T-helper 1 cell treated with Interleukin-12 subunit alpha and Interleukin-12 subunit beta and Interleukin-4 antibody, amounts not matched to agents 30 μg/mL and 1 μg/mL, for 36 hours (primary cell): Measurements from ENCODE around the gene CLTCL1.
"Not testable (repeated sequence)": the region's sequence is repeated elsewhere in the genome, so short reads cannot be mapped to it uniquely, and the experiment has no call there.

ENCODE experiments used
- H3K27ac Mint-ChIP-seq: one replicate; pipeline ENCODE4 v1.8.0; 2021; ENCODE audit warnings: mild to moderate bottlenecking, mixed read lengths
- H3K27me3 Mint-ChIP-seq: one replicate; pipeline ENCODE4 v1.8.0; 2021; ENCODE audit warnings: low read depth, mixed read lengths
- H3K36me3 Mint-ChIP-seq: one replicate; pipeline ENCODE4 v1.8.0; 2021; ENCODE audit warnings: low read depth, mixed read lengths
- H3K4me1 Mint-ChIP-seq: one replicate; pipeline ENCODE4 v1.8.0; 2021; ENCODE audit warnings: low read depth, mixed read lengths
- H3K4me3 Mint-ChIP-seq: one replicate; pipeline ENCODE4 v1.8.0; 2021; ENCODE audit warnings: mild to moderate bottlenecking, moderate library complexity, mixed read lengths
- H3K9me3 Mint-ChIP-seq: one replicate; pipeline ENCODE4 v1.8.0; 2021; ENCODE audit warnings: mixed read lengths

Gene CLTCL1

DNA sequence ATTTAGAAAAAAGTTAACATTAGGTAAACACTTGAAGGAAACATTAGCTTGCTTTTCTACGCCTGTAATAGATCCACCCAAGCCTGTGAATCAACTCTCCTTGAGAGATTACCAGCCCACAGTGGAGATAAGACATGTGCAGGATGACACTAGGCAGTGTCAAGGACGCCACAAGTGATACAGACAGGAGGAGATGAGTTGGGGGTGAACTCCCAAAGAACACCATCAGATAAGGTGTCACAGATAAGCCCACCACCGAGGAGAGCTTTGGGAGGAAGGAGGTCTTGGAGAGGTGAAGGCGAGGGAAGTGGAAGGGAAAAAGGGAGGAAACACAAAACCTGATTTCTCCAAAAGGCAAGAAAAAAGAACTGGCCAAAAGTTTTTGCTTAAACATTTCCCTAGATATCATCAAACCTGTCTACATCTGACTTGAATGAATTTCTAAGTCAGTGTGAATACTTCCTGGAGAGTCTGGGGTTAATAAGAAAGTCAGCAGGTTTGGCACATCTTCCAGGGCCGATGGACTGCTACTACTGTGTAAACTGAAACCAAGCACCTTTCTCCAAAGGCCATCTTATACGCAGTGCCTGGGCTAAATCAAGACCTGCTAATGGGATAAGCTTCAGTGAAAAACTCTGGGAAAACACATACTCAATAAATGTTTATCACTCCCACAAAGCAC lies 15.5 kb downstream of the CLTCL1 start:
- no peak overlapping the region for H3K27ac Mint-ChIP-seq
- H3K4me3 Mint-ChIP-seq = no peak overlapping the region
- no peaks in the 10 kb centered on the region for H3K9me3 Mint-ChIP-seq
- H3K27me3 Mint-ChIP-seq = no peaks in the 10 kb centered on the region
- no peaks in the 10 kb centered on the region for H3K4me1 Mint-ChIP-seq
- no peaks in the 10 kb centered on the region for H3K36me3 Mint-ChIP-seq

DNA sequence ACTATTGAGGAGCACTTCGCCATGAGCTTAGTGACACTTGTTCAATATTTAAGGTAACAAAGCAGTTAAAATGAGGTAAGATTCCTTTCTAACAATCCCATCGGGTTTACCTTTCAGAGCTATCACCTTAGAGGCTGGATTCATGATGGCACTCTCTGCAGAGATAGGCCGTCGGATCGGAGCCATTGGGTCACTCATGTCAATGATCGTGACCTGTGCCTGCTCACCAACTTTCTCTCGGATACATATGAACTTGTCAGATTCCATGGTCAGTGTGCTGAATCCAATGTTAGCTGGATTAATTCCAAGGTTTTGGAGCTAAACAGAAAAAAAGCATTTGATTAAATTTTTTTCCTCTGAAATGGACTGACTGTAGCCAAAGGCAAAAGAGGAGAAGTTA lies 16.0 kb downstream of the CLTCL1 start:
- H3K27ac Mint-ChIP-seq = no peak overlapping the region
- H3K36me3 Mint-ChIP-seq = no peaks in the 10 kb centered on the region
- no peaks in the 10 kb centered on the region for H3K27me3 Mint-ChIP-seq
- no peak overlapping the region for H3K4me3 Mint-ChIP-seq
- no peaks in the 10 kb centered on the region for H3K4me1 Mint-ChIP-seq
- no peaks in the 10 kb centered on the region for H3K9me3 Mint-ChIP-seq

DNA sequence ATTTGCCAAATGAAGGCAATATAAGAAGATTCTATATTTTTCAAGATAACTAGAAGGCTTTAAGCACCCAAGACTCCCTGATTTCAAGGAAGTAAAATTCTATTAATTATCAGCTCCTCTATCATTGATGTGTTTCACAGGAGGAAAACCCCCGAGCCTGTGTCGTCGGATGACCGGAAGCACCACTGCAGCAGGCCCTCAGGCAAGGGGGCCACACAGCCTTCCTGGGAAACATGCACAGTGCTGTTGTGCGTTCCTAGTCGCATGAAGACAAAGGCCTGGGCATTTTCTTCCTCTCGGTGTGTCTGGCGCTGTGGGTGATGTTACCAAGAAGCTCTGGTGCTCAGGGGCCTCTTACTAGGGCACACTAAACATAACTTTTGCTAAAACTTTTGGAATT lies 16.4 kb downstream of the CLTCL1 start:
- no peaks in the 10 kb centered on the region for H3K4me1 Mint-ChIP-seq
- H3K4me3 Mint-ChIP-seq = no peak overlapping the region
- H3K9me3 Mint-ChIP-seq = no peaks in the 10 kb centered on the region
- no peaks in the 10 kb centered on the region for H3K36me3 Mint-ChIP-seq
- H3K27ac Mint-ChIP-seq = no peak overlapping the region
- peaks cover 2% of the 10 kb centered on the region for H3K27me3 Mint-ChIP-seq

GRCh38 chr22:19271856-19272535 lies 19.5 kb downstream of the CLTCL1 start:
- Mint-ChIP-seq H3K27me3 (peaks cover 8% of the 10 kb centered on the region), H3K4me3 (no peak overlapping the region), H3K36me3 (no peaks in the 10 kb centered on the region), H3K4me1 (no peaks in the 10 kb centered on the region), H3K27ac (no peak overlapping the region), H3K9me3 (peaks cover 4% of the 10 kb centered on the region)

DNA sequence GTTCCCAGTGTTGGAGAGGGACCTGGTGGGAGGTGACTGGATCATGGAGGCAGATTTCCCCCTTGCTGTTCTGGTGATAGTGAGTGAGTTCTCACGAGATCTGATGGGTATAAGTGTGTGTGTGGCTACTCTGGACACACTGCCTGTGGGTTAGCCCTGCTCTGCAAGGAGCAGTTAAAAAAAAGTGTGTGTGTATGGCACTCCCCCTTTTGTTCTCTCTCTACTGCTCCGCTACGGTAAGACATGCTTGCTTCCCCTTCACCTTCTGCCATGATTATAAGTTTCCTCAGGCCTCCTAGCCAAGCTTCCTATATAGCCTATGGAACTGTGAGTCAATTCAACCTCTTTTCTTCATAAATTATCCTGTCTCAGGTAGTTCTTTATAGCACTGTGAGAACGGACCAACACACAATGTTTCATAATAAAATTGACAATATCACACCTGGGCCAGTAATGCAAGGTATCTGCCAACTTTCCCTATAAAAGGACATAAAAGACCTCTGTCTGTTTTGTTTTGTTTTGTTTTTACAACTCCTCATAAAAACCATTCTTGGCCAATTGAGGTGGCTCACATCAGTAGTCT lies 20.2 kb downstream of the CLTCL1 start:
- peaks cover 10% of the 10 kb centered on the region for H3K9me3 Mint-ChIP-seq
- H3K4me3 Mint-ChIP-seq = no peak overlapping the region
- no peaks in the 10 kb centered on the region for H3K4me1 Mint-ChIP-seq
- no peaks in the 10 kb centered on the region for H3K36me3 Mint-ChIP-seq
- no peak overlapping the region for H3K27ac Mint-ChIP-seq
- peaks cover 8% of the 10 kb centered on the region for H3K27me3 Mint-ChIP-seq

DNA sequence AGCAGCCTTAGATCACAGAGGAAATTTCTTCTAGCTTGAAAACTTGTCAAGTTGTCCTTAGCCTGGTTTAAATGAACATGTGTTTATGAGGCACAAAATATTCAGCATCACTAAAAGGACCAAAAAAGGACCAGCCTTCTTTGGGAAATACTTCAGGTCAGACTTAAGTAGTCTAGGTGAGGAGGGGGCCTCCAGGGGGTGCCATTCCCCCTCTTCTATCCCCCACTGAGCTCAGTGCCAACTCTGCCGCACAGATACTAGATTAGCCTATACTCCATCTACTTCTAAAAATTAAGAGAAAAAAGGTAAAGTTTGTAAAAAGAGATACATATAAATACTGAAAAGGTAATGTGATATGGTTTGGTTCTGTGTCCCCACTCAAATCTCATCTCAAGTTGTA lies 20.6 kb downstream of the CLTCL1 start:
- H3K4me3 Mint-ChIP-seq = no peak overlapping the region
- no peak overlapping the region for H3K27ac Mint-ChIP-seq
- H3K4me1 Mint-ChIP-seq = no peaks in the 10 kb centered on the region
- H3K36me3 Mint-ChIP-seq = peaks cover 3% of the 10 kb centered on the region
- H3K27me3 Mint-ChIP-seq = peaks cover 12% of the 10 kb centered on the region
- H3K9me3 Mint-ChIP-seq = peaks cover 15% of the 10 kb centered on the region

DNA sequence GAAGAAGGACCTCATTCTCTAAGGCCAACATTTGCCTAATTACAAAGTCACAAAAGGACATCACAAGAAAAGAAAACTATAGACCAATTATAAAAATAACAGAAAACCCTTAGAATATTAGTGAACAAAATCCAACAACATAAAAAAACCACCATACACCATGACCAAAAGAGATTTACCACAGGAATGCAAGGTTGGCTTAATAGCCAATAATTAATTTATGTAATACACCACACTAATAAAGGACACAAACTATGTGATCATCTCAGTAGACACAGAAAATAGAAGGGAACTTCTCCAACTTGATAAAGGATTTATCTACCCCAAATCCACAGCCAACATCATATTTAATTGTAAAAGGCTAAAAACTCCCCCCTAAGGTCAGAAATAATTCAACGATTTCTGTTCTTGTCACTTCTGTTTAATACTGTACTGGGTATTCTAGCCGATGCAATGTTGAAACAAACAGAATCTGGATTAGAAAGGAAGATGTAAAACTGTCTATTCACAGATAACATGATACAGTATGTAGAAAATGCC lies 24.9 kb downstream of the CLTCL1 start:
- peaks cover 3% of the 10 kb centered on the region for H3K36me3 Mint-ChIP-seq
- no peak overlapping the region for H3K4me3 Mint-ChIP-seq
- H3K27ac Mint-ChIP-seq = no peak overlapping the region
- H3K9me3 Mint-ChIP-seq = peaks cover 16% of the 10 kb centered on the region
- H3K4me1 Mint-ChIP-seq = no peaks in the 10 kb centered on the region
- H3K27me3 Mint-ChIP-seq = peaks cover 13% of the 10 kb centered on the region

DNA sequence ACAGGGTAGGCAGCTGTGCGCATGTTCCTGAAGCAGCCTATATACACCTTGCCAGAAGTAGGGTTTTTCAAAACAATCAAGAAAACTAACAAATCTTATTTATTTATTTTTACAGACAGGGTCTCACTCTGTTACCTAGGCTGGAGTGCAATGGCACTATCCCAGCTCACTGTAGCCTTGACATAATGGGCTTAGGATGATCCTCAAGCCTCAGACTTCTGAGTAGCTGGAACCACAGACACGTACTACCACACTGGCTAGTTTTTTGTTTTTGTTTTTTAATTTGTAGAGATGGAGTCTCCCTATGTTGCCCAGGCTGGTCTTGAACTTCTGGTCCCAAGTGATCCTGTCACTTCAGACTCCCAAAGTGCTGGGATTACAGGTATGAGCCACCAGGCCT lies 25.7 kb downstream of the CLTCL1 start:
- Mint-ChIP-seq H3K27me3 (peaks cover 13% of the 10 kb centered on the region), H3K36me3 (peaks cover 3% of the 10 kb centered on the region), H3K27ac (no peak overlapping the region), H3K9me3 (peaks cover 16% of the 10 kb centered on the region), H3K4me3 (no peak overlapping the region), H3K4me1 (peaks cover under 1% of the 10 kb centered on the region)

DNA sequence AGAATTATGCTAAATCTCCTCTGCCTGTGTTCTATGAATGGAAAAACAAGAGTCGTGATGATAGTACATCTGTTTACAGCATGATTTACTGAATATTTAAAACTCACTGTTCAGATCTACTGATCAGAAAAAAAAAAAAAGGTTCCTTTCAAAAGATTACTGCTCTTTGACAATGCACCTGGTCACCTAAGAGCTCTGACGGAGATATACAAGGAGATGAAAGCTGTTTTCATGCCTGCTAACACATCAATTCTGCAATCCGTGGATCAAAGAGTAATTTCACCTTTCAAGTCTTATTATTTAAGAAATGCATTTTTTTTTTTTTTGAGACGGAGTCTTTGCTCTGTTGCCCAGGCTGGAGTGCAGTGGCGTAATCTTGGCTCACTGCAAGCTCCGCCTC lies 30.7 kb downstream of the CLTCL1 start:
- H3K4me3 Mint-ChIP-seq = no peak overlapping the region
- H3K9me3 Mint-ChIP-seq = peaks cover 3% of the 10 kb centered on the region
- H3K27ac Mint-ChIP-seq = no peak overlapping the region
- H3K36me3 Mint-ChIP-seq = no peaks in the 10 kb centered on the region
- H3K27me3 Mint-ChIP-seq = peaks cover under 1% of the 10 kb centered on the region
- peaks cover 13% of the 10 kb centered on the region for H3K4me1 Mint-ChIP-seq

DNA sequence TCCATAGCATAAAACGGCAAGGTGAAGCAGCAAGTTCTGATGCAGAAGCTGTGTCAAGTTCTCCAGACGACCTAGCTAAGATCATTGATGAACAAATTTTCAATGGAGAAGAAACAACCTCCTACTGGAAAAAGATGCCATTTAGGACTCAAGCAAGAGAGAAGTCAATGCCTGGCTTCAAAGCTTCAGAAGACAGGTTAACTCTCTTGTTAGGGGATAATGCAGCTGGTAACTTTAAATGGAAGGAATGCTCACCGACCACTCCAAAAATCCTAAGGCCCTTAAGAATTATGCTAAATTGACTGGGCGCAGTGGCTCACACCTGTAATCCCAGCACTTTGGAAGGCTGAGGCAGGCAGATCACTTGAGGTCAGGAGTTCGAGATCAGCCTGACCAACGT lies 31.3 kb downstream of the CLTCL1 start:
- Mint-ChIP-seq H3K4me3 (no peak overlapping the region), H3K27ac (peak overlapping the region; percentile 72), H3K4me1 (peaks cover 13% of the 10 kb centered on the region), H3K27me3 (no peaks in the 10 kb centered on the region), H3K36me3 (no peaks in the 10 kb centered on the region), H3K9me3 (peaks cover 3% of the 10 kb centered on the region)

DNA sequence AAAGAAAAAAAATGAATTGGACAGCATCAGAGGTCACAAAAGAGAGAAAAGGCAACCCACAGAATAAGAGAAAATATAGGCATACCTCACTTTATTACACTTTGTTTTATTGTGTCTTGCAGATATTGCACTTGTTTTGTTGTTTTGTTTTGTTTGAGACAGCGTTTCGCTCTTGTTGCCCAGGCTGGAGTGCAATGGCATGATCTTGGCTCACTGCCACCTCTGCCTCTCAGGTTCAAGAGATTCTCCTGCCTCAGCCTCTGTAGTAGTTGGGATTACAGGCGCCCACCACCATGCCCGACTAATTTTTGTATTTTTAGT lies 32.6 kb downstream of the CLTCL1 start:
- H3K36me3 Mint-ChIP-seq, H3K9me3 Mint-ChIP-seq, H3K4me3 Mint-ChIP-seq, H3K27ac Mint-ChIP-seq, H3K27me3 Mint-ChIP-seq: not testable (repeated sequence)
- peaks cover 13% of the 10 kb centered on the region for H3K4me1 Mint-ChIP-seq

- no peak overlapping the region for H3K4me3 Mint-ChIP-seq
- H3K9me3 Mint-ChIP-seq = peaks cover 8% of the 10 kb centered on the region
- H3K36me3 Mint-ChIP-seq = no peaks in the 10 kb centered on the region
- H3K27ac Mint-ChIP-seq = no peak overlapping the region
- H3K27me3 Mint-ChIP-seq = no peaks in the 10 kb centered on the region
- peaks cover 13% of the 10 kb centered on the region for H3K4me1 Mint-ChIP-seq
Observed at GRCh38 chr22:19258371-19258770, 33.1 kb downstream of the CLTCL1 start.

- H3K27ac Mint-ChIP-seq, H3K36me3 Mint-ChIP-seq, H3K9me3 Mint-ChIP-seq, H3K27me3 Mint-ChIP-seq, H3K4me3 Mint-ChIP-seq: not testable (repeated sequence)
- peaks cover 13% of the 10 kb centered on the region for H3K4me1 Mint-ChIP-seq
Observed at GRCh38 chr22:19256362-19256761, 35.2 kb downstream of the CLTCL1 start.

- H3K27me3 Mint-ChIP-seq = no peaks in the 10 kb centered on the region
- H3K27ac Mint-ChIP-seq = no peak overlapping the region
- H3K4me3 Mint-ChIP-seq = no peak overlapping the region
- no peaks in the 10 kb centered on the region for H3K36me3 Mint-ChIP-seq
- H3K9me3 Mint-ChIP-seq = peaks cover 8% of the 10 kb centered on the region
- H3K4me1 Mint-ChIP-seq = no peaks in the 10 kb centered on the region
Observed at GRCh38 chr22:19253143-19253542, 38.4 kb downstream of the CLTCL1 start.
